Measurements from ENCODE around the gene YJU2. TPM values are rescaled to one million over a fixed set of nuclear protein-coding genes. Genes with fewer than 3 reads are reported as not detected.

YJU2 gene
- total and polyA plus RNA-seq, 2 of the 13 experiments (the other 11 are each of a cell fraction or from before 2014, with no cell fraction given) = 9.3 to 17.9 TPM

- H3K79me2 ChIP-seq (ENCODE audit: insufficient read depth, low read length) = no peaks in the 10 kb centered on the region
- in situ Hi-C loops (cut with HindIII; ENCODE audit: extremely low pct_ligation_motif_present, low pct_unique_long_range_greater_than_20kb) = loop anchor here (5.0 to 25.0 kb wide), 2 partner anchors 214 to 339 kb away; partner anchors contain the start of genes EEF2 and ZFR2
- ATAC-seq = no peak
- ChIA-PET POLR2A (no interaction called here), CTCF (ENCODE audit: low intra/inter-chr PET ratio, low total read pairs) (no interaction called here)
- intact Hi-C loops (cut with micrococcal nuclease; ENCODE audit: unreplicated experiment) = no loop called here
- TF ChIP-seq ZNF280B (CRISPR knock-in tag; IDR thresholded peaks at IDR 0.05; ENCODE audit: borderline replicate concordance) (no peak), ZFX (CRISPR knock-in tag; IDR thresholded peaks at IDR 0.05; ENCODE audit: low read depth) (no peak), REPIN1 (CRISPR knock-in tag; IDR thresholded peaks at IDR 0.05; ENCODE audit: borderline replicate concordance, low read depth) (no peak), RFX5 (IDR thresholded peaks at IDR 0.05; ENCODE audit: low read depth, low read length) (no peak), TBX2 (CRISPR knock-in tag; IDR thresholded peaks at IDR 0.05; ENCODE audit: borderline replicate concordance) (no peak), KLF15 (CRISPR knock-in tag; IDR thresholded peaks at IDR 0.05; ENCODE audit: borderline replicate concordance) (no peak), NR2F6 (IDR thresholded peaks at IDR 0.05) (no peak), NR2F6 (CRISPR knock-in tag; IDR thresholded peaks at IDR 0.05) (no peak), ZNF512 (CRISPR knock-in tag; IDR thresholded peaks at IDR 0.05) (no peak), ZNF33A (CRISPR knock-in tag; IDR thresholded peaks at IDR 0.05; ENCODE audit: borderline replicate concordance) (no peak), SRSF9 (IDR thresholded peaks at IDR 0.05; ENCODE audit: borderline replicate concordance, insufficient read depth, low read depth, low read length, poor library complexity, severe bottlenecking) (no peak), SAP130 (CRISPR knock-in tag; IDR thresholded peaks at IDR 0.05; ENCODE audit: low read depth) (no peak), ZNF615 (CRISPR knock-in tag; IDR thresholded peaks at IDR 0.05; ENCODE audit: borderline replicate concordance) (no peak), CENPT (CRISPR knock-in tag; IDR thresholded peaks at IDR 0.05; ENCODE audit: low read depth) (no peak), ATRX (CRISPR knock-in tag; IDR thresholded peaks at IDR 0.05; ENCODE audit: borderline replicate concordance) (no peak)
- H3K27ac ChIP-seq (ENCODE audit: extremely low read length, insufficient read depth, low read length) = no peak overlapping the region
- FAIRE-seq = no peak
- H3K36me3 ChIP-seq (replicated peaks in 1 of 2; ENCODE audit: control insufficient read depth in 1 of 2, insufficient read depth in 2 of 2, low read length in 2 of 2) = no peaks in the 10 kb centered on the region
- H3K9ac ChIP-seq (ENCODE audit: insufficient read depth, low read depth, low read length) = no peak overlapping the region
- no TSS peak for BruUV-seq (replicated peaks)
- H3K9me3 ChIP-seq (ENCODE audit: low read length) = no peaks in the 10 kb centered on the region
- no peak overlapping the region for H2AFZ ChIP-seq (ENCODE audit: low read length)
- H3K4me1 ChIP-seq (ENCODE audit: insufficient read depth, low read length) = peaks cover 11% of the 10 kb centered on the region; the same call in 1 of the 2 replicates
- WGBS (ENCODE audit: low lambda C conversion rate) = 33% methylated on average over 2 of the region's 2 CpGs
- H4K20me1 ChIP-seq (ENCODE audit: insufficient read depth, low read length) = no peaks in the 10 kb centered on the region
- no peak overlapping the region for H3K4me3 ChIP-seq (replicated peaks in 1 of 3; ENCODE audit: insufficient read depth in 1 of 3, low read depth in 2 of 3, low read length in 3 of 3)
- H3K4me2 ChIP-seq (ENCODE audit: low read depth, low read length) = no peak overlapping the region
- peaks cover 7 to 48% of the 10 kb centered on the region in 2 experiments; a peak in 4 of 5 replicates for H3K27me3 ChIP-seq (ENCODE audit: control insufficient read depth in 1 of 2, insufficient read depth in 2 of 2, low read length in 2 of 2)
- DNase-seq (ENCODE audit: low spot score) = no peak
These were observed 45.8 kb upstream of the YJU2 start for GRCh38 chr19:4200940-4201542.
